Naive thymus-derived CD8-positive, alpha-beta T cell (primary cell): ENCODE results near the gene DCDC2C. TPM values are rescaled to one million over a fixed set of nuclear protein-coding genes. Genes with fewer than 3 reads are reported as not detected.
A peak's percentile ranks its signal among the peaks of the same experiment; 100 is the strongest.

Experiments used
- ATAC-seq, 2 donors: fragments of 150-1000 bp; cut with Tn5 transposase in 1 of 2; sonication (Bioruptor Pico), chemical (Tn5 transposase) in 1 of 2; 1 replicate in 1 of 2; 2 replicates in 1 of 2; pipeline ENCODE4 v1.10.0; 2021; ENCODE audit warnings: mild to moderate bottlenecking in 2 of 2, moderate library complexity in 2 of 2
- POLR2A ChIA-PET: fragments of 350-600 bp; sonication (Branson Sonifier 250); formaldehyde crosslinking; loops from one replicate; lab custom pipeline; 2021; ENCODE audit warnings: antibody characterized with exemption; lab: Charles Lee
- DNase-seq, 10 donors: peaks; one replicate each; pipeline versions ENCODE4 v3.0.0 to v3.0.0-alpha.2; 2020 to 2022
- H3K27ac Mint-ChIP-seq, 10 donors: one replicate each; pipeline ENCODE4 v1.8.0; 2020 to 2022; ENCODE audit warnings: mild to moderate bottlenecking in 10 of 10, mixed read lengths in 10 of 10, moderate library complexity in 4 of 10, inconsistent platforms in 1 of 10
- H3K27me3 Mint-ChIP-seq, 5 donors: one replicate each; pipeline ENCODE4 v1.8.0; 2021 to 2022; ENCODE audit warnings: mixed read lengths in 5 of 5
- H3K36me3 Mint-ChIP-seq, 3 donors: one replicate each; pipeline ENCODE4 v1.8.0; 2020 to 2022; ENCODE audit warnings: mixed read lengths in 3 of 3, mild to moderate bottlenecking in 2 of 3, inconsistent platforms in 1 of 3
- H3K4me1 Mint-ChIP-seq, 4 donors: one replicate each; pipeline ENCODE4 v1.8.0; 2021 to 2022; ENCODE audit warnings: mixed read lengths in 4 of 4
- H3K4me3 Mint-ChIP-seq, 10 donors: one replicate each; pipeline ENCODE4 v1.8.0; 2020 to 2022; ENCODE audit warnings: mild to moderate bottlenecking in 10 of 10, mixed read lengths in 10 of 10, moderate library complexity in 6 of 10, inconsistent platforms in 1 of 10
- H3K9me3 Mint-ChIP-seq, 9 donors: one replicate each; pipeline ENCODE4 v1.8.0; 2020 to 2022; ENCODE audit warnings: mixed read lengths in 9 of 9, mild to moderate bottlenecking in 3 of 9, inconsistent platforms in 1 of 9, moderate library complexity in 1 of 9
- polyA plus RNA-seq, 3 donors: library from polyadenylated mRNA; unstranded; fragments of 300-500 nt; fragmentation: Illumina TruSeq; gene quantifications; one replicate each; pipeline ENCODE4 v1.2.3, GENCODE V29; 2021
- total RNA-seq, 8 experiments: library from RNA in 2 of 8; stranded (reverse) in 2 of 8; gene quantifications; one replicate each; pipeline ENCODE4 v1.2.3 and lab custom pipeline; 2021 to 2026

DCDC2C gene
- total and polyA plus RNA-seq, 5 experiments from 2014 or later, result not detected

DNA sequence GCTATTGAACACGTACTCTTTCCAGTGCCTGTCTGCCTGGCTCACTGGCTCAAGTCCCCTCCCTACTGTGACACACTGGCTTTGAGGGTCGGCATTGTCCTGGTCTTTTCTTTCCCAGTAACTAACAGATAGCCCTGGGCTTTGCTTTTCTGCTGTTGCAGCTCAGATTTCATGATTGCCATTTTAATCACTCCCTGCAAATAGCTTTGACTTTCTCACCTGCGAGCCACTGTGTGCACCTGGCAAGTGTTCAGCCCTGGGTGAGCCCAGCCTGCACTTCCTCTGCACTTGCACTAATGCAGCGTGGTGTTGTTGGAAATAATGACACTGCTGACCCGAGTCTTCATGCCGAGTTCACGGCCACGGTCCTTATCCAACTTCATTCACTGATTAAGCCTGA is 52.9 kb downstream of the DCDC2C start:
- no peak for ATAC-seq
- H3K27ac Mint-ChIP-seq, result no peak overlapping the region
- H3K4me3 Mint-ChIP-seq, result no peak overlapping the region
- H3K36me3 Mint-ChIP-seq, result no peaks in the 10 kb centered on the region
- no peaks in the 10 kb centered on the region for H3K9me3 Mint-ChIP-seq
- peaks cover 13 to 42% (median 23%) of the 10 kb centered on the region in 5 donors for H3K27me3 Mint-ChIP-seq
- POLR2A ChIA-PET, result no interaction called here
- DNase-seq, result no peak
- no peaks in the 10 kb centered on the region for H3K4me1 Mint-ChIP-seq

- Mint-ChIP-seq H3K27ac (no peak overlapping the region), H3K36me3 (no peaks in the 10 kb centered on the region), H3K4me3 (no peak overlapping the region), H3K9me3 (no peaks in the 10 kb centered on the region), H3K27me3 (peaks cover 14 to 52% (median 23%) of the 10 kb centered on the region in 5 donors), H3K4me1 (no peaks in the 10 kb centered on the region)
- ATAC-seq (no peak), DNase-seq (no peak)
- POLR2A ChIA-PET, result no interaction called here
Observed at GRCh38 chr2:3758906-3759305, 55.5 kb downstream of the DCDC2C start.

- Mint-ChIP-seq H3K9me3 (no peaks in the 10 kb centered on the region), H3K27me3 (peaks cover 15 to 56% (median 24%) of the 10 kb centered on the region in 5 donors), H3K4me1 (no peaks in the 10 kb centered on the region), H3K36me3 (no peaks in the 10 kb centered on the region), H3K4me3 (no peak overlapping the region), H3K27ac (no peak overlapping the region)
- no peak for DNase-seq
- POLR2A ChIA-PET, result no interaction called here
- no peak for ATAC-seq
Observed at GRCh38 chr2:3759331-3759730, 56.0 kb downstream of the DCDC2C start.

DNA sequence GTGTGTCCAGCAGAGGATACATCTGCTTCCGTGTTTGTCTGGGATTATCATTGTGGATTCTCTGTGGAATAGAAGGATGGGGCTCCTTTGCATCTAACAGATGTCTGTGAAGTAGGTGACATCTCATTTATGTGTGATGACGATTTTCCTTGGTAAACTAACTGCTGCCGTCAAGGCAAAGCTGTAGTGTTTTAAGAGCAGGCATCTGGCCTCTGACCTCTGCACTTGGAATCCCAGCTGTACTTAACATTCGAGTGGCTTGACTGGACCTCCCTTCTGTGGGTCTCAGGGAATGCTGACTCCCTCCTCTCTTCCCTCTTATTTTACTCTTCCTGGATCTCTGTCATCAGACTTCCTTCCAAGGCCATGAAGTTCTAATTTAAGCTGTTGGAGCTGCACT is 56.4 kb downstream of the DCDC2C start:
- no peaks in the 10 kb centered on the region for H3K4me1 Mint-ChIP-seq
- no peak for DNase-seq
- H3K27me3 Mint-ChIP-seq, result peaks cover 15 to 60% (median 24%) of the 10 kb centered on the region in 5 donors
- POLR2A ChIA-PET, result no interaction called here
- H3K9me3 Mint-ChIP-seq, result no peaks in the 10 kb centered on the region
- no peak overlapping the region for H3K4me3 Mint-ChIP-seq
- no peaks in the 10 kb centered on the region for H3K36me3 Mint-ChIP-seq
- H3K27ac Mint-ChIP-seq, result no peak overlapping the region
- ATAC-seq, result no peak

DNA sequence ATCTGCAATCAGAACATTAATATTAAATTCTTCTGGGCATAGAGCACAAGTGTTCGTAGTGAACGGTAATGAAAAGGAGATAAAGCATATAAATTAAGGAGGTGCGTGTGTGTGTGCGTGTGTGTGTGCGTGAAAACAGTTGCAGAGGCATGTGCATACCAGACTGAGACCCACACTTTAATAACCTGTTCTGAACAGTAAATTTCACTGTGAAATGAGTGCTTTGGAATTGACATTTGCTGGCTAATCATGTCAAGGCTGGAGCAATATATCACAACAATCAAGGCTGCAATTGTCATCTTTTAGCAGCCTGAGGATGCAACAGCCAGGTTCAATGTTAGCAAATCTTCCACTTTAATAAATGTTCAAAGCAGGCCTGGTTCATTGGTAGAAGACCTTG is 57.9 kb downstream of the DCDC2C start:
- POLR2A ChIA-PET, result no interaction called here
- ATAC-seq, result no peak

GRCh38 chr2:3762771-3763447 is 59.5 kb downstream of the DCDC2C start:
- no peaks in the 10 kb centered on the region for H3K36me3 Mint-ChIP-seq
- no peak for ATAC-seq

More for the DNA sequence above, 57.9 kb downstream of the DCDC2C start:
- no peaks in the 10 kb centered on the region for H3K9me3 Mint-ChIP-seq
- no peak overlapping the region for H3K4me3 Mint-ChIP-seq
- DNase-seq, result no peak
- H3K27me3 Mint-ChIP-seq, result peaks cover 18 to 71% (median 31%) of the 10 kb centered on the region in 5 donors
- no peaks in the 10 kb centered on the region for H3K36me3 Mint-ChIP-seq
- H3K27ac Mint-ChIP-seq, result no peak overlapping the region
- H3K4me1 Mint-ChIP-seq, result no peaks in the 10 kb centered on the region

DNA sequence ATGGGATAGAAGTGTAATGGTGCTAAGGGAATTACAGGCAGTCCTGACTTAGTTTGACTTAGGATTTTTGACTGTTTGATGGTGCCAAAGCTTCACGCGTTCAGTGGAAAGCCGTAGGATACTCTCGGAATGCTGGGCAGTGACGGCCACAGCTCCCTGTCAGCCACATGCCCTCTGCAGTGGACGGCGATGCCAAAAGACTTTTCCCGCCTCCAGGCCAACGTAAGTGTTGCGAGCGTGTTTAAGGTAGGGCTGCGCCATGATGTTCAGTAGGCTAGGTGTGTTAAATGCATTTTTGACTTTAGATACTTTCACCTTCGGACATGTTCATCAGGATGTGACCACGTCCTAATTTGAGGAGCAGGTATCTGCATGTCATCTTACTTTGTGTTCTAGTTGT is 63.4 kb downstream of the DCDC2C start:
- DNase-seq (no peak), ATAC-seq (no peak)
- H3K36me3 Mint-ChIP-seq, result no peaks in the 10 kb centered on the region
- POLR2A ChIA-PET, result no interaction called here
- no peak overlapping the region for H3K27ac Mint-ChIP-seq
- H3K4me3 Mint-ChIP-seq, result no peak overlapping the region
- H3K9me3 Mint-ChIP-seq, result no peaks in the 10 kb centered on the region
- H3K27me3 Mint-ChIP-seq, result peaks cover 10 to 59% (median 27%) of the 10 kb centered on the region in 5 donors
- H3K4me1 Mint-ChIP-seq, result no peaks in the 10 kb centered on the region

More at GRCh38 chr2:3762771-3763447, 59.5 kb downstream of the DCDC2C start:
- Mint-ChIP-seq H3K4me1 (no peaks in the 10 kb centered on the region), H3K27me3 (peaks cover 16 to 63% (median 26%) of the 10 kb centered on the region in 5 donors), H3K27ac (no peak overlapping the region), H3K4me3 (no peak overlapping the region), H3K9me3 (no peaks in the 10 kb centered on the region)
- no peak for DNase-seq
- POLR2A ChIA-PET, result no interaction called here

- Mint-ChIP-seq H3K27me3 (peaks cover 10 to 57% (median 32%) of the 10 kb centered on the region in 5 donors), H3K4me3 (no peak overlapping the region), H3K36me3 (no peaks in the 10 kb centered on the region), H3K4me1 (no peaks in the 10 kb centered on the region), H3K9me3 (no peaks in the 10 kb centered on the region), H3K27ac (no peak overlapping the region)
- ATAC-seq, result no peak
- POLR2A ChIA-PET, result no interaction called here
- DNase-seq, result no peak
Observed at GRCh38 chr2:3768960-3769765, 65.8 kb downstream of the DCDC2C start.

- Mint-ChIP-seq H3K9me3 (no peaks in the 10 kb centered on the region), H3K36me3 (no peaks in the 10 kb centered on the region), H3K27me3 (peaks cover 9 to 50% (median 32%) of the 10 kb centered on the region in 5 donors), H3K4me3 (no peak overlapping the region), H3K27ac (no peak overlapping the region), H3K4me1 (no peaks in the 10 kb centered on the region)
- ATAC-seq, result no peak
- POLR2A ChIA-PET, result no interaction called here
- no peak for DNase-seq
Observed at GRCh38 chr2:3769766-3770165, 66.4 kb downstream of the DCDC2C start.

DNA sequence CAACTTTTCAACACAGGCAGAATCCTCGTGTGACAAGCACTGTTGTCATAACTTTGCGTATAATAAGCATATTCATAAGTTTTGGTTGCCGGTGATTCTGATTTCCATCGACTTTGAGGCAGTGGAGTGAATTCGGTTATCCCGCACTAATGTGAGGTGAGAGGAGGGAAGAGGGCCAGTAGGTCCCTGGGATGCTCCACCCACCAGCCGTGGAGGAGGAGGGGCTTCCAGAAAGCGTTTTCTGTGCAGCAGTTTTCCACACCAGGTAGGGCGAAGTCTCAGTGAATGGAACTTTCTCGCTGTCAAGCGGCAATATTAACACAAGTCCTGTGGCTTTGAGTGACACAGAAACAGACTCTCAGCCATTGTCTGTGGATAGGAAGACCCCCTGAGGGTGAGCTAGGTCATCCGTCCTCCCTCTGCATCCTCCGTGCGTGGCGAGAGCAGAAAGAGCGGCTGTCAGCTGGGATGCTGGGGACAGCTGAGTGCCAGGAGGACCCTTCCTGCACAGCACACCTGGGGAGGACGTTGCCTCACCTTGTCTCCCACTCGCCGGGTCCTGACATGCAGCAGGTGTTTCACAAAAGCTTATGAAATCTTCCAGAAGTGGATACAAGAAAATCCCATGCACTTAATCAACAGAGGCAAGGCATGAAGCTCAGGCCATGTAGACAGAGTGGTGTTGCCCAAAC is 67.5 kb downstream of the DCDC2C start:
- ATAC-seq (no peak), DNase-seq (no peak)
- H3K36me3 Mint-ChIP-seq, result no peaks in the 10 kb centered on the region
- no peak overlapping the region for H3K4me3 Mint-ChIP-seq
- no peak overlapping the region for H3K27ac Mint-ChIP-seq
- H3K27me3 Mint-ChIP-seq, result peaks cover 6 to 40% (median 24%) of the 10 kb centered on the region in 5 donors
- POLR2A ChIA-PET, result no interaction called here
- H3K9me3 Mint-ChIP-seq, result peaks cover 0 to under 1% (median 0%) of the 10 kb centered on the region in 9 donors
- no peaks in the 10 kb centered on the region for H3K4me1 Mint-ChIP-seq

DNA sequence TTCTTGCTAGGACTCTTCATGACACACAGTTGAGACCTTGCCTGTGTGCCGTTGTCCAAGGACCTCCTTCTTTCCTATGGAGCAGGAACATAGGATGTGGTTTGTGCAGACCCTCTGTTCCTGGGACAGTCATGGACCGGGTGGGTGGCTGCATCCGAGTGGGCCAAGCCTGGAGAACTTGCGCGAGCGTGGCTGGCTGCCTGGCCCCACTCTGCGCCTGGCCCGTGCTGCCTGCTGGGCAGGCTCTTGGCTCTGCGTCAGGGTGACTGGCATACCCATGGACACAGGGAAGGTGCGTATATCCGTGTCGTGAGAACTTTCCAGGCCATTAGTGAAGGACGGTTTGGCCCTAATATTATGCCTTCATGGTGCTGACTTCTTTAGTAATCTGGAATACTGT is 68.2 kb downstream of the DCDC2C start:
- Mint-ChIP-seq H3K27ac (no peak overlapping the region), H3K9me3 (peaks cover 0 to 8% (median 0%) of the 10 kb centered on the region in 9 donors), H3K4me1 (peaks cover 0 to 3% (median 0%) of the 10 kb centered on the region in 4 donors), H3K4me3 (no peak overlapping the region), H3K36me3 (no peaks in the 10 kb centered on the region), H3K27me3 (peaks cover 6 to 46% (median 30%) of the 10 kb centered on the region in 5 donors)
- no peak for ATAC-seq
- no peak for DNase-seq
- POLR2A ChIA-PET, result no interaction called here

DNA sequence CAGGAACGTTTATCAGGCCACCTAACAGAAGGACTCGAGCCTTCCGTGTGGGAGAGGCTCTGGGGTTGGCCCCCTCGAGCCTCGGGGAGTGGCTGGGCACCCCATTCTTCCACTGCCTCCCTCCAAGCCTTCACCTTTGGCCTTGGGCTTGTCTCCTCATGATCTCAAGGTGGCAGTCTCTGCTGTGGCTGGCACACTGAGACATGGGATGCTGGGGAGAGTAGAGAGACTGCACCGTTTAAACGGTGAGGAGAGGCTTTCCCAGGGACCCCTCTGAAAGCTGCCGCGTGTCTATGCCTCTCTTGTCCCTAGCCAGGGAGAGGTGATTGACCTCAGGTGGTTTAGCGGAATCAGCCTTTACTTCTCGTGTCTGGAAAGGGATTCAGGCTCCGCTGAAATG is 71.0 kb downstream of the DCDC2C start:
- Mint-ChIP-seq H3K27ac (no peak overlapping the region), H3K4me3 (no peak overlapping the region), H3K27me3 (peaks cover 10 to 65% (median 49%) of the 10 kb centered on the region in 5 donors), H3K36me3 (no peaks in the 10 kb centered on the region), H3K9me3 (peaks cover 0 to 9% (median 0%) of the 10 kb centered on the region in 9 donors), H3K4me1 (peaks cover 0 to 5% (median 0%) of the 10 kb centered on the region in 4 donors)
- ATAC-seq, result no peak
- POLR2A ChIA-PET, result no interaction called here
- no peak for DNase-seq

- Mint-ChIP-seq H3K27ac (peak overlapping the region in 2 of 10 donors; percentile 21 to 44), H3K4me3 (no peak overlapping the region), H3K9me3 (peaks cover 0 to 9% (median 0%) of the 10 kb centered on the region in 9 donors), H3K27me3 (peaks cover 10 to 63% (median 44%) of the 10 kb centered on the region in 5 donors), H3K36me3 (no peaks in the 10 kb centered on the region), H3K4me1 (peaks cover 8 to 11% (median 9%) of the 10 kb centered on the region in 4 donors)
- DNase-seq, result no peak
- POLR2A ChIA-PET, result no interaction called here
- no peak for ATAC-seq
Observed at GRCh38 chr2:3776311-3776710, 72.9 kb downstream of the DCDC2C start.
